Peyer's patch (tissue), 4 donors: ENCODE data around the gene TMEM259. TPM values are rescaled to one million over a fixed set of nuclear protein-coding genes. Genes with fewer than 3 reads are reported as not detected.

Experiments
- DNase-seq, 3 donors: peaks; one replicate each; pipeline ENCODE4 v3.0.0-alpha.2; 2017 to 2019
- H3K27ac ChIP-seq, 4 donors: fragments of 200-600 bp; sonication (generic); one replicate each; pipeline ENCODE4 v1.5.1; 2016 to 2019
- H3K27me3 ChIP-seq, 2 donors: fragments of 200-600 bp; sonication (generic); one replicate each; pipeline ENCODE4 v1.5.1; 2019
- H3K36me3 ChIP-seq, 3 donors: fragments of 200-600 bp; sonication (generic); one replicate each; pipeline ENCODE4 v1.5.1; 2016 to 2019
- H3K4me1 ChIP-seq, 4 donors: fragments of 200-600 bp; sonication (generic); one replicate each; pipeline ENCODE4 v1.5.1; 2016 to 2019
- H3K4me3 ChIP-seq, 4 donors: fragments of 200-600 bp; sonication (generic); 1 replicate in 3 of 4; 2 replicates in 1 of 4; pipeline ENCODE4 v1.5.1; 2016 to 2019; ENCODE audit warnings: mild to moderate bottlenecking in 1 of 4
- H3K9me3 ChIP-seq, 4 donors: fragments of 200-600 bp; sonication (generic); one replicate each; pipeline ENCODE4 v1.5.1; 2016 to 2019; ENCODE audit warnings: mild to moderate bottlenecking in 1 of 4
- CTCF ChIP-seq, 6 experiments: fragments of 450-650 bp in 4 of 6; fragments of 200-600 bp in 2 of 6; sonication (generic) in 1 of 6; IDR thresholded peaks; one replicate each; pipeline ENCODE4 v1.5.1; 2017 to 2019; ENCODE audit warnings: antibody characterized with exemption in 6 of 6, mild to moderate bottlenecking in 3 of 6, moderate library complexity in 1 of 6
- POLR2A ChIP-seq, 2 donors: fragments of 450-650 bp; IDR thresholded peaks; one replicate each; pipeline ENCODE4 v1.5.1; 2017; ENCODE audit warnings: antibody characterized with exemption in 2 of 2, mild to moderate bottlenecking in 2 of 2, moderate library complexity in 2 of 2
- total RNA-seq, 4 donors: library from RNA; depleted of rRNA; stranded (reverse); fragments of >200 nt; gene quantifications; one replicate each; pipeline ENCODE4 v1.1.0, GENCODE V29; 2016

TMEM259 gene
- total RNA-seq, 4 donors from 2014 or later = 287 to 409 (median 366) TPM

GRCh38 chr19:1053176-1054101, 32.5 kb upstream of the TMEM259 start:
- peak in 1 of 3 donors; percentile 44 for DNase-seq
- no peak overlapping the region for H3K27ac ChIP-seq
- no peaks in the 10 kb centered on the region for H3K36me3 ChIP-seq
- H3K9me3 ChIP-seq = peaks cover 0 to 7% (median 3%) of the 10 kb centered on the region in 4 donors
- TF ChIP-seq CTCF (IDR thresholded peaks at IDR 0.05) (no peak), POLR2A (IDR thresholded peaks at IDR 0.05) (no peak)
- H3K4me3 ChIP-seq = no peak overlapping the region
- H3K27me3 ChIP-seq = no peaks in the 10 kb centered on the region
- no peaks in the 10 kb centered on the region for H3K4me1 ChIP-seq

GRCh38 chr19:1052349-1052975, 31.5 kb upstream of the TMEM259 start:
- no peaks in the 10 kb centered on the region for H3K4me1 ChIP-seq
- no peaks in the 10 kb centered on the region for H3K27me3 ChIP-seq
- no peak overlapping the region for H3K4me3 ChIP-seq
- no peak overlapping the region for H3K27ac ChIP-seq
- peaks cover 0 to 6% (median 2%) of the 10 kb centered on the region in 4 donors for H3K9me3 ChIP-seq
- TF ChIP-seq POLR2A (IDR thresholded peaks at IDR 0.05) (no peak), CTCF (IDR thresholded peaks at IDR 0.05) (no peak)
- H3K36me3 ChIP-seq = no peaks in the 10 kb centered on the region
- no peak for DNase-seq

- Histone ChIP-seq H3K27me3 (no peaks in the 10 kb centered on the region), H3K36me3 (peaks cover 0 to 4% (median 0%) of the 10 kb centered on the region in 3 donors), H3K27ac (no peak overlapping the region), H3K9me3 (peaks cover 0 to 4% (median 0%) of the 10 kb centered on the region in 4 donors), H3K4me3 (no peak overlapping the region), H3K4me1 (peaks cover 0 to 4% (median 0%) of the 10 kb centered on the region in 4 donors)
- TF ChIP-seq POLR2A (IDR thresholded peaks at IDR 0.05) (no peak), CTCF (IDR thresholded peaks at IDR 0.05) (no peak)
- no peak for DNase-seq
Measured at GRCh38 chr19:1051791-1052190, 30.9 kb upstream of the TMEM259 start.

GRCh38 chr19:1050989-1051788, 30.3 kb upstream of the TMEM259 start:
- DNase-seq = no peak

More at GRCh38 chr19:1050989-1051788, 30.3 kb upstream of the TMEM259 start:
- no peak overlapping the region for H3K27ac ChIP-seq
- H3K27me3 ChIP-seq = no peaks in the 10 kb centered on the region
- H3K36me3 ChIP-seq = peaks cover 0 to 5% (median 0%) of the 10 kb centered on the region in 3 donors
- TF ChIP-seq POLR2A (IDR thresholded peaks at IDR 0.05) (no peak), CTCF (IDR thresholded peaks at IDR 0.05) (no peak)
- H3K4me1 ChIP-seq = peaks cover 0 to 7% (median 0%) of the 10 kb centered on the region in 4 donors
- no peaks in the 10 kb centered on the region for H3K9me3 ChIP-seq
- H3K4me3 ChIP-seq = no peak overlapping the region
